GM12878 (cell line): ENCODE measurements around the gene GGACT. TPM values are rescaled to one million over a fixed set of nuclear protein-coding genes. Genes with fewer than 3 reads are reported as not detected.

Source experiments
- ATAC-seq: fragments of 200-7000 bp; cut with Tn5 transposase; 3 replicates; pipeline ENCODE4 v1.9.1; 2020; ENCODE audit warnings: mild to moderate bottlenecking, moderate library complexity
- BruUV-seq: library from RNA; stranded (reverse); fragments of 400-500 nt; replicated peaks from 2 replicates; lab custom pipeline; 2021; lab: Mats Ljungman, UMichigan
- CTCF ChIA-PET: fragments of 300-600 bp; sonication (Branson Sonifier 250); formaldehyde crosslinking; extraction: SDS; loops from one replicate; lab custom pipeline; 2021; ENCODE audit warnings: inconsistent platforms; lab: Yijun Ruan, JAX
- POLR2A ChIA-PET: fragments of 350-600 bp; formaldehyde crosslinking; extraction: SDS; loops from one replicate; lab custom pipeline; 2021; ENCODE audit warnings: inconsistent platforms; lab: Charles Lee
- RAD21 ChIA-PET: fragments of 300-600 bp; sonication (Branson Sonifier 250); formaldehyde crosslinking; loops from one replicate; lab custom pipeline; 2023; ENCODE audit warnings: antibody characterized with exemption; ENCODE audit not compliant: unreplicated experiment; lab: Charles Lee
- SMC1A ChIA-PET: fragments of 300-600 bp; sonication (Branson Sonifier 250); formaldehyde crosslinking; loops from one replicate; lab custom pipeline; 2023; ENCODE audit not compliant: unreplicated experiment, uncharacterized antibody; lab: Charles Lee
- DNase-seq: peaks from one replicate; pipeline ENCODE4 v3.0.0-alpha.2; 2011; ENCODE audit warnings: low read depth, low spot score
- FAIRE-seq: peaks from 3 replicates; lab custom pipeline; 2011; peaks lifted over from hg19 to GRCh38; lab: Jason Lieb, UNC
- H2AFZ ChIP-seq: 2 replicates; pipeline ENCODE4 v1.6.0; 2011; ENCODE audit warnings: low read depth, low read length, control low read depth; ENCODE audit not compliant: control insufficient read depth
- H3K27ac ChIP-seq: 2 replicates; pipeline ENCODE4 v1.5.1; 2011; ENCODE audit warnings: control low read depth; ENCODE audit not compliant: control insufficient read depth, insufficient read depth
- H3K27me3 ChIP-seq, 2 experiments: replicated peaks in 1 of 2; 2 replicates each; pipeline versions ENCODE4 v1.6.0 to v1.6.1; 2011; ENCODE audit warnings: low read length in 1 of 2; ENCODE audit not compliant: control insufficient read depth in 2 of 2, insufficient read depth in 2 of 2
- H3K36me3 ChIP-seq, 2 experiments: 2 replicates each; pipeline ENCODE4 v1.5.1; 2011; ENCODE audit warnings: low read length in 1 of 2; ENCODE audit not compliant: control insufficient read depth in 2 of 2, insufficient read depth in 2 of 2
- H3K4me1 ChIP-seq: 2 replicates; pipeline ENCODE4 v1.6.1; 2011; ENCODE audit warnings: mild to moderate bottlenecking, low read length, moderate library complexity, mixed read lengths; ENCODE audit not compliant: control insufficient read depth, insufficient read depth
- H3K4me2 ChIP-seq: 2 replicates; pipeline ENCODE4 v1.6.0; 2011; ENCODE audit warnings: control low read depth; ENCODE audit not compliant: control insufficient read depth, insufficient read depth
- H3K4me3 ChIP-seq: fragments of 200-600 bp; sonication (generic); 2 replicates; pipeline ENCODE4 v1.5.1; 2016
- H3K79me2 ChIP-seq: 2 replicates; pipeline ENCODE4 v1.6.0; 2011; ENCODE audit warnings: low read length; ENCODE audit not compliant: control insufficient read depth, insufficient read depth
- H3K9ac ChIP-seq: 2 replicates; pipeline ENCODE4 v1.8.0; 2011; ENCODE audit warnings: low read length, control low read depth, mixed read lengths; ENCODE audit not compliant: control insufficient read depth, insufficient read depth
- H3K9me3 ChIP-seq: replicated peaks from 3 replicates; pipeline ENCODE4 v1.5.1; 2011; ENCODE audit warnings: mild to moderate bottlenecking, low read length; ENCODE audit not compliant: control insufficient read depth, insufficient read depth
- H4K20me1 ChIP-seq: 2 replicates; pipeline ENCODE4 v1.6.0; 2011; ENCODE audit not compliant: control insufficient read depth, insufficient read depth
- EED ChIP-seq: sonication (generic); IDR thresholded peaks from 2 replicates; pipeline ENCODE4 v1.6.1; 2016; ENCODE audit warnings: antibody characterized with exemption, low read depth
- HDGF ChIP-seq: fragments of 450-650 bp; IDR thresholded peaks from 2 replicates; pipeline ENCODE4 v1.6.1; 2016; ENCODE audit warnings: antibody characterized with exemption
- MYB ChIP-seq: fragments of 150-350 bp; IDR thresholded peaks from 2 replicates; pipeline ENCODE4 v1.6.1; 2014; ENCODE audit warnings: mild to moderate bottlenecking, low read depth, low read length, borderline replicate concordance
- PBX3 ChIP-seq: IDR thresholded peaks from 2 replicates; pipeline ENCODE4 v1.6.1; 2011; ENCODE audit warnings: mild to moderate bottlenecking, low read depth, low read length, moderate library complexity; ENCODE audit not compliant: insufficient replicate concordance
- RB1 ChIP-seq: fragments of 450-650 bp; formaldehyde crosslinking; IDR thresholded peaks from 2 replicates; pipeline ENCODE4 v1.6.1; 2017; ENCODE audit warnings: mild to moderate bottlenecking, borderline replicate concordance
- SP1 ChIP-seq: IDR thresholded peaks from one replicate; pipeline ENCODE4 v1.6.1; 2011; ENCODE audit warnings: low read depth, low read length
- SUPT20H ChIP-seq: IDR thresholded peaks from 2 replicates; pipeline ENCODE4 v1.6.1; 2011; ENCODE audit warnings: low read depth, mild to moderate bottlenecking, low read length, moderate library complexity, borderline replicate concordance; ENCODE audit not compliant: control insufficient read depth
- TCF12 ChIP-seq: IDR thresholded peaks from 2 replicates; pipeline ENCODE4 v1.6.1; 2011; ENCODE audit warnings: low read depth, mild to moderate bottlenecking, low read length
- WGBS: methylation state at CpG from one replicate; pipeline ENCODE4 v1.1.6; 2016; ENCODE audit warnings: low lambda C conversion rate; ENCODE audit not compliant: insufficient replicate concordance, insufficient coverage; ENCODE audit errors: missing lambda C conversion rate; 5-methylcytosine and 5-hydroxymethylcytosine counted together
- in situ Hi-C: fragments of 300-500 bp; cut with MboI; formaldehyde crosslinking; loops from 9 replicates; pipeline ENCODE4 v1.14.3; 2018; ENCODE audit warnings: mixed read lengths
- intact Hi-C: fragments of 100-400 bp; cut with micrococcal nuclease; formaldehyde crosslinking; loops from one replicate; pipeline ENCODE4 v1.14.2; 2022; ENCODE audit not compliant: unreplicated experiment
- polyA plus RNA-seq, 11 experiments: library from polyadenylated mRNA; depleted of rRNA in 4 of 11; unstranded in 6 of 11; stranded (reverse) in 5 of 11; fragments of >200 nt; fragmentation: Nextera tagmentation in 4 of 11; fragmentation: Illumina TruSeq in 1 of 11; extraction: Ambion mirVana in 4 of 11; extraction: Trizol in 1 of 11; gene quantifications; 1 replicate in 1 of 11; 2 replicates in 10 of 11; pipeline versions ENCODE4 v1.2.1 to v1.2.3, GENCODE V29; 2011 to 2016; ENCODE audit warnings: inconsistent platforms in 2 of 11, missing spikeins in 2 of 11, low read depth in 1 of 11
- total RNA-seq, 4 experiments: library from RNA; depleted of rRNA in 3 of 4; stranded (reverse); fragments of >200 nt in 3 of 4; fragmentation: Illumina TruSeq in 1 of 4; extraction: Trizol in 1 of 4; gene quantifications; 2 replicates each; pipeline versions ENCODE4 v1.2.1 to v1.2.3, GENCODE V29; 2013 to 2021

GGACT gene
- total and polyA plus RNA-seq, 10 of the 15 experiments (the other 5 are each of a cell fraction or from before 2014, with no cell fraction given), result 0.61 to 8.8 (median 4.2) TPM

- ChIA-PET RAD21 (no interaction called here), POLR2A (no interaction called here), SMC1A (interaction anchor here (0.6 to 1.4 kb wide), 3 partner anchors 21 to 340 kb away, joined by 3 to 4 read pairs (median 3); no protein-coding TSS in a partner anchor), CTCF (interaction anchor here (0.9 to 1.1 kb wide), 2 partner anchors 22 to 837 kb away, joined by 3 read pairs; no protein-coding TSS in a partner anchor)
- no TSS peak for BruUV-seq
- no peaks in the 10 kb centered on the region for H3K4me1 ChIP-seq
- no peak overlapping the region for H3K27ac ChIP-seq
- H3K9me3 ChIP-seq, result no peaks in the 10 kb centered on the region
- FAIRE-seq (no peak), DNase-seq (no peak), ATAC-seq (no peak)
- no peak overlapping the region for H3K4me3 ChIP-seq
- in situ Hi-C loops (no loop called here), intact Hi-C loops (no loop called here)
- H3K79me2 ChIP-seq, result no peaks in the 10 kb centered on the region
- no peaks in the 10 kb centered on the region for H3K27me3 ChIP-seq
- no peak overlapping the region for H2AFZ ChIP-seq
- no peaks in the 10 kb centered on the region for H3K36me3 ChIP-seq
- H3K9ac ChIP-seq, result no peak overlapping the region
- no peaks in the 10 kb centered on the region for H4K20me1 ChIP-seq
- no peak overlapping the region for H3K4me2 ChIP-seq
- 47% methylated on average over 7 of the region's 7 CpGs for WGBS
- TF ChIP-seq PBX3, result no peak
- no peak for TF ChIP-seq HDGF
- no peak for TF ChIP-seq MYB
- TF ChIP-seq SP1, result no peak
- TF ChIP-seq TCF12, result no peak
- no peak for TF ChIP-seq EED
- TF ChIP-seq RB1, result no peak
- TF ChIP-seq SUPT20H, result no peak
These were observed 95.2 kb downstream of the GGACT start for GRCh38 chr13:100493418-100493817.
